HEK293 (cell line): Measurements from ENCODE around the gene CFAP90.

Experiments
- CTCF ChIA-PET: fragments of 350-600 bp; formaldehyde crosslinking; extraction: SDS; loops from one replicate; lab custom pipeline; 2021; ENCODE audit warnings: antibody characterized with exemption; lab: Yijun Ruan, JAX
- POLR2A ChIA-PET: fragments of 300-600 bp; formaldehyde crosslinking; extraction: SDS; loops from one replicate; lab custom pipeline; 2020; ENCODE audit warnings: antibody characterized with exemption, inconsistent platforms; lab: Yijun Ruan, JAX
- H3K27ac ChIP-seq: fragments of 200-500 bp; sonication (Bioruptor generic); 2 replicates; pipeline ENCODE4 v1.5.1; 2014; ENCODE audit warnings: low read depth, low read length, control low read depth, inconsistent platforms; ENCODE audit errors: extremely low read depth
- H3K36me3 ChIP-seq, 2 experiments: fragments of 200-500 bp in 1 of 2; sonication (Bioruptor generic) in 1 of 2; 1 replicate in 1 of 2; 2 replicates in 1 of 2; pipeline ENCODE4 v1.5.1; 2014 to 2017; ENCODE audit warnings: inconsistent platforms in 2 of 2, low read length in 2 of 2; ENCODE audit not compliant: control insufficient read depth in 2 of 2, insufficient read depth in 1 of 2
- H3K4me1 ChIP-seq: fragments of 200-500 bp; sonication (Bioruptor generic); 2 replicates; pipeline ENCODE4 v1.5.1; 2014; ENCODE audit warnings: mild to moderate bottlenecking, low read length, inconsistent platforms; ENCODE audit not compliant: control insufficient read depth, insufficient read depth
- H3K4me3 ChIP-seq: 2 replicates; pipeline ENCODE4 v1.5.1; 2011; ENCODE audit warnings: low read depth, mild to moderate bottlenecking, control low read depth, low read length, moderate library complexity
- H3K9me3 ChIP-seq: fragments of 200-500 bp; sonication (Bioruptor generic); 2 replicates; pipeline ENCODE4 v1.5.1; 2014; ENCODE audit warnings: low read depth, low read length, inconsistent platforms; ENCODE audit not compliant: control insufficient read depth, insufficient read depth
- BCL11A ChIP-seq: fragments of 450-650 bp; formaldehyde crosslinking; IDR thresholded peaks from 2 replicates; pipeline ENCODE4 v1.5.1; 2016; ENCODE audit warnings: low read depth, missing biosample characterization, missing genetic modification characterization
- HOXA7 ChIP-seq: sonication (generic); formaldehyde crosslinking; IDR thresholded peaks from 2 replicates; pipeline ENCODE4 v1.8.1; 2022; ENCODE audit warnings: missing genetic modification reagents, borderline replicate concordance
- KLF9 ChIP-seq: fragments of 450-650 bp; formaldehyde crosslinking; IDR thresholded peaks from 2 replicates; pipeline ENCODE4 v1.5.1; 2016; ENCODE audit warnings: missing biosample characterization, missing genetic modification characterization, low read depth
- PRDM4 ChIP-seq: fragments of 450-650 bp; formaldehyde crosslinking; IDR thresholded peaks from 2 replicates; pipeline ENCODE4 v1.5.1; 2017; ENCODE audit warnings: missing biosample characterization, missing genetic modification characterization
- REST ChIP-seq: fragments of 450-650 bp; formaldehyde crosslinking; IDR thresholded peaks from 2 replicates; pipeline ENCODE4 v1.5.1; 2016; ENCODE audit warnings: missing biosample characterization, missing genetic modification characterization
- SETDB1 ChIP-seq: IDR thresholded peaks from one replicate; pipeline ENCODE4 v1.6.1; 2017; ENCODE audit warnings: mild to moderate bottlenecking, low read length, moderate library complexity, mixed read lengths; ENCODE audit not compliant: insufficient read length
- SP2 ChIP-seq: fragments of 450-650 bp; formaldehyde crosslinking; IDR thresholded peaks from 2 replicates; pipeline ENCODE4 v1.5.1; 2016; ENCODE audit warnings: missing biosample characterization, missing genetic modification characterization
- TCF7L2 ChIP-seq: IDR thresholded peaks from 2 replicates; pipeline ENCODE4 v1.6.1; 2011; ENCODE audit warnings: low read depth, mild to moderate bottlenecking, inconsistent platforms, low read length, moderate library complexity, borderline replicate concordance
- TRIM28 ChIP-seq: IDR thresholded peaks from 2 replicates; pipeline ENCODE4 v1.6.1; 2011; ENCODE audit warnings: low read length, control low read depth, borderline replicate concordance
- ZBTB20 ChIP-seq: fragments of 450-650 bp; formaldehyde crosslinking; IDR thresholded peaks from 2 replicates; pipeline ENCODE4 v1.5.1; 2016; ENCODE audit warnings: missing biosample characterization, missing genetic modification characterization
- ZNF19 ChIP-seq: fragments of 450-650 bp; formaldehyde crosslinking; IDR thresholded peaks from 2 replicates; pipeline ENCODE4; 2016; ENCODE audit warnings: missing biosample characterization, missing genetic modification characterization, low read depth
- ZNF324 ChIP-seq: fragments of 450-650 bp; formaldehyde crosslinking; IDR thresholded peaks from 2 replicates; pipeline ENCODE4 v1.5.1; 2016; ENCODE audit warnings: missing biosample characterization, missing genetic modification characterization
- ZNF341 ChIP-seq: fragments of 450-650 bp; formaldehyde crosslinking; IDR thresholded peaks from 2 replicates; pipeline ENCODE4; 2016; ENCODE audit warnings: low read depth, missing biosample characterization, missing genetic modification characterization
- ZNF366 ChIP-seq: fragments of 450-650 bp; formaldehyde crosslinking; conservative IDR thresholded peaks from 2 replicates; pipeline ENCODE4 v1.5.1; 2016; ENCODE audit warnings: missing biosample characterization, missing genetic modification characterization
- ZNF530 ChIP-seq: fragments of 450-650 bp; formaldehyde crosslinking; IDR thresholded peaks from 2 replicates; pipeline ENCODE4 v1.5.1; 2016; ENCODE audit warnings: low read depth, missing biosample characterization, missing genetic modification characterization
- ZNF624 ChIP-seq: fragments of 450-650 bp; formaldehyde crosslinking; IDR thresholded peaks from 2 replicates; pipeline ENCODE4 v1.5.1; 2017; ENCODE audit warnings: missing biosample characterization, missing genetic modification characterization
- TF ChIP-seq, protein P1 (sequence below): fragments of 450-650 bp; formaldehyde crosslinking; IDR thresholded peaks from 2 replicates; pipeline ENCODE4 v1.5.1; 2017; ENCODE audit warnings: missing biosample characterization, missing genetic modification characterization

Gene CFAP90

DNA sequence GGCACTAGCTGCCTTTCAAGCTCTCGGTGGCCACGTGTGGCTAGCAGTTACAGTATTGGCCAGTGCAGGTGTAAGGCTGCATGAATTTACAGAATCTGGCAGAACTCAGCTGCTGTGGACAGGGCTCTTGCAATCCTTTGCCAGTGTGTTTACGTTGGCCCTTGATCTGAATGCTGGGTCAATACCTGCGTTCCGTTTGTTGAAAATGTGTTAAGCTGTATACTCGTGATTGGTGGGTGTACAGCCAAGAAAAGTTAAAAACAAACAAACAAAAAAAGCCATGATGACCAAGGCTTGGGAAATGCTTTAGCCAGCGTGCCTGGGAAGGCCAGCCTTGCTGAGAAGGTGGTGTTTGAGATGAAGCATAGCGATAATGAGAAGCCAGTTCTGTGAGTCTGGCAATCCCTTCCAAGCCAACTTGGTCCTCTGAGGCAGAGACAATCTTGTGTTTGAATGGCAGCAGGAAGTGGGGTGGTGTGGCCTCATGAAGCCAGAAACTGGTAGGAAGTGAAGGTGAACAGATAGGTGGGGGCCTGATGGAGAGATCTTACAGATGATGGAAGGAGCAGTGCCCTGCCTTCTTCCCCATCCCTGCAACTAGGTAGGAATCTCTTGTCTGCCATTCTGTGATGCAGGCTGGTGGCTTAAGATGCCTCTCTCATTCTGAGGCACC, 820 bp upstream of the CFAP90 start:
- Histone ChIP-seq H3K27ac (no peak overlapping the region), H3K36me3 (no peaks in the 10 kb centered on the region), H3K4me1 (no peaks in the 10 kb centered on the region), H3K4me3 (no peak overlapping the region)
- TF ChIP-seq ZNF530 (tag by site-specific recombination) (no peak), TCF7L2 (no peak), KLF9 (tag by site-specific recombination) (no peak), BCL11A (tag by site-specific recombination) (no peak), HOXA7 (CRISPR knock-in tag) (no peak), ZNF19 (tag by site-specific recombination) (no peak), ZNF341 (tag by site-specific recombination) (no peak), ZNF324 (tag by site-specific recombination) (no peak), PRDM4 (tag by site-specific recombination) (no peak)
- TF ChIP-seq, all 188 proteins: peak for 0
- CTCF ChIA-PET = interaction anchor here (0.5 to 1.4 kb wide), 7 partner anchors 9 to 1086 kb away, joined by 3 to 11 read pairs (median 3); partner anchors contain the start of genes FASTKD3 and MTRR
- POLR2A ChIA-PET = interaction anchor here (2.4 kb wide), 1 partner anchor 17 kb away, joined by 14 read pairs; the partner anchor contains the start of genes FASTKD3 and MTRR
- H3K9me3 ChIP-seq = no peaks in the 10 kb centered on the region; the same call in 1 of the 2 replicates

DNA sequence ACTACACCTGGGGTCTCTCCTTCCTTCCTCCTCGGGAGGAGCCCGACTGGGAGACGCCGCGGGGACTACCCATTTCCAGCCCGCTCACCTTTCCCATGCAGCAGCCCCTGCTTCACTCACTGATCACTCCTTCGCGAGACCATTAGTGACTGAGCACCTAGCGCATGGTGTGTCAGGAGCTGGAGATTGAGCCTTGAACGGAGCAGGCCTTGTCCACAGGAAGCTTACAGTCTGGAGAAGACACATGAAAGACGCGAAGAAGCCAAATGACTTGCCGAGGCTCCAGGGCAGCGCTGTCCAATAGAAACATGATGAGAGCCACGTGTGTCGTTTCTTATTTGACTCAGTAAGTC, 283 bp upstream of the CFAP90 start:
- POLR2A ChIA-PET = interaction anchor here (2.4 kb wide), 1 partner anchor 18 kb away, joined by 14 read pairs; the partner anchor contains the start of genes FASTKD3 and MTRR
- TF ChIP-seq ZNF624 (tag by site-specific recombination) (no peak), SP2 (tag by site-specific recombination) (peak; percentile 26; the same call in 1 of the 2 replicates), ZBTB20 (tag by site-specific recombination) (peak; percentile 14; the same call in 1 of the 2 replicates), TRIM28 (peak; percentile 33; the same call in 1 of the 2 replicates), SETDB1 (peak; percentile 30), REST (tag by site-specific recombination) (peak; percentile 35; the same call in 1 of the 2 replicates), ZNF366 (no peak)
- TF ChIP-seq, protein P1, sequence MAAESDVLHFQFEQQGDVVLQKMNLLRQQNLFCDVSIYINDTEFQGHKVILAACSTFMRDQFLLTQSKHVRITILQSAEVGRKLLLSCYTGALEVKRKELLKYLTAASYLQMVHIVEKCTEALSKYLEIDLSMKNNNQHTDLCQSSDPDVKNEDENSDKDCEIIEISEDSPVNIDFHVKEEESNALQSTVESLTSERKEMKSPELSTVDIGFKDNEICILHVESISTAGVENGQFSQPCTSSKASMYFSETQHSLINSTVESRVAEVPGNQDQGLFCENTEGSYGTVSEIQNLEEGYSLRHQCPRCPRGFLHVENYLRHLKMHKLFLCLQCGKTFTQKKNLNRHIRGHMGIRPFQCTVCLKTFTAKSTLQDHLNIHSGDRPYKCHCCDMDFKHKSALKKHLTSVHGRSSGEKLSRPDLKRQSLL (tag by site-specific recombination) = peak; percentile 90
- Histone ChIP-seq H3K9me3 (no peaks in the 10 kb centered on the region; the same call in 1 of the 2 replicates), H3K4me3 (peak overlapping the region; percentile 65), H3K4me1 (no peaks in the 10 kb centered on the region), H3K36me3 (no peaks in the 10 kb centered on the region), H3K27ac (no peak overlapping the region)
- CTCF ChIA-PET = interaction anchor here (0.6 to 1.4 kb wide), 6 partner anchors 10 to 1086 kb away, joined by 3 to 11 read pairs (median 4); no protein-coding TSS in a partner anchor
